Hepatocyte (in vitro differentiated cells): ENCODE data around the gene DNAH9.

Experiments
- CTCF ChIP-seq: fragments of 200-600 bp; sonication (generic); IDR thresholded peaks from 2 replicates; pipeline ENCODE4 v1.5.1; 2016; ENCODE audit warnings: antibody characterized with exemption, mild to moderate bottlenecking; ENCODE audit not compliant: poor library complexity
- EZH2 ChIP-seq: fragments of 200-600 bp; sonication (generic); IDR thresholded peaks from 2 replicates; pipeline ENCODE4 v1.6.1; 2016; ENCODE audit warnings: antibody characterized with exemption, mild to moderate bottlenecking, borderline replicate concordance

GRCh38 chr17:11705111-11705510, 106.8 kb downstream of the DNAH9 start:
- no peak for TF ChIP-seq EZH2
- TF ChIP-seq CTCF: no peak
